HG02610 (cell line): ENCODE results near the gene ZNF681.
"Not testable (repeated sequence)": the region's sequence is repeated elsewhere in the genome, so short reads cannot be mapped to it uniquely, and the experiment has no call there.

Experiments used
- ATAC-seq: cut with Tn5 transposase; IDR thresholded peaks from one replicate; pipeline ENCODE4 v1.9.1; 2021; ENCODE audit warnings: mild to moderate bottlenecking, moderate library complexity; ENCODE audit not compliant: unreplicated experiment

ZNF681 gene

GRCh38 chr19:23774524-23774971 is 15.9 kb upstream of the ZNF681 start:
- no peak for ATAC-seq

- no peak for ATAC-seq
These were observed 15.4 kb upstream of the ZNF681 start for GRCh38 chr19:23774106-23774505.

- no peak for ATAC-seq
These were observed 14.0 kb upstream of the ZNF681 start for GRCh38 chr19:23772675-23773063.

GRCh38 chr19:23771761-23772674 is 13.3 kb upstream of the ZNF681 start:
- no peak for ATAC-seq

- ATAC-seq = no peak
These were observed 12.6 kb upstream of the ZNF681 start for GRCh38 chr19:23771316-23771715.

- ATAC-seq = no peak
These were observed 12.1 kb upstream of the ZNF681 start for GRCh38 chr19:23770672-23771250.

- no peak for ATAC-seq
These were observed 11.2 kb upstream of the ZNF681 start for GRCh38 chr19:23769691-23770468.

- ATAC-seq = no peak
These were observed 8.3 kb upstream of the ZNF681 start for GRCh38 chr19:23766951-23767350.

- no peak for ATAC-seq
These were observed 6.1 kb upstream of the ZNF681 start for GRCh38 chr19:23764781-23765180.

GRCh38 chr19:23762884-23763711 is 4.4 kb upstream of the ZNF681 start:
- peak; percentile 49 for ATAC-seq

GRCh38 chr19:23762548-23762883 is 3.8 kb upstream of the ZNF681 start:
- no peak for ATAC-seq

- ATAC-seq = not testable (repeated sequence)
These were observed 1.6 kb upstream of the ZNF681 start for GRCh38 chr19:23760326-23760725.

- ATAC-seq = not testable (repeated sequence)
These were observed 15.0 kb downstream of the ZNF681 start for GRCh38 chr19:23743633-23744232.

- not testable (repeated sequence) for ATAC-seq
These were observed 27.8 kb downstream of the ZNF681 start for GRCh38 chr19:23730729-23731465.

GRCh38 chr19:23724161-23724560 is 34.5 kb downstream of the ZNF681 start:
- not testable (repeated sequence) for ATAC-seq

GRCh38 chr19:23718802-23719201 is 39.9 kb downstream of the ZNF681 start:
- ATAC-seq = no peak

GRCh38 chr19:23716792-23717191 is 41.9 kb downstream of the ZNF681 start:
- ATAC-seq = no peak

GRCh38 chr19:23709347-23709746 is 49.3 kb downstream of the ZNF681 start:
- ATAC-seq = no peak

- no peak for ATAC-seq
These were observed 52.0 kb downstream of the ZNF681 start for GRCh38 chr19:23706657-23707056.

GRCh38 chr19:23699521-23699860 is 59.2 kb downstream of the ZNF681 start:
- no peak for ATAC-seq
